ENCODE data around the gene KRT39.

DNA sequence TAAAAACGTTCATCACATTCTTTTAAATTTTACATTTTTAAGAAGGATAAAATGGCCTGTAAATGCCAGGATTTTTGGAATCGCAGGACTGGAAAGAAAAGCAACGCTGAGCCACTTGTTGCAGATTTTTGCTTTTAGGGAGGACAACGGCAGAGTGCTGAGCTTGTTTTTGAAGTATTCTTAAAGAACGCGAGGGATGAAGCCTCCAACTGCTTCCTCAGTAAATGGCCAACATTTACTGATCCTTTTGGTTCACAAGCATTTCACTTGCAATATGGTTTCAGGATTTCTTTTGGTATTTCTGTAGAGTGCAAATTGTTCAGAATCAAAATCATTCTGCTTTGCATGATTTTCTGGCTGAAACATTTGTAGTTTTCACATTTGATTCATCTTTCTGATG lies 26.5 kb downstream of the KRT39 start:
- TF ChIP-seq, protein P1, sequence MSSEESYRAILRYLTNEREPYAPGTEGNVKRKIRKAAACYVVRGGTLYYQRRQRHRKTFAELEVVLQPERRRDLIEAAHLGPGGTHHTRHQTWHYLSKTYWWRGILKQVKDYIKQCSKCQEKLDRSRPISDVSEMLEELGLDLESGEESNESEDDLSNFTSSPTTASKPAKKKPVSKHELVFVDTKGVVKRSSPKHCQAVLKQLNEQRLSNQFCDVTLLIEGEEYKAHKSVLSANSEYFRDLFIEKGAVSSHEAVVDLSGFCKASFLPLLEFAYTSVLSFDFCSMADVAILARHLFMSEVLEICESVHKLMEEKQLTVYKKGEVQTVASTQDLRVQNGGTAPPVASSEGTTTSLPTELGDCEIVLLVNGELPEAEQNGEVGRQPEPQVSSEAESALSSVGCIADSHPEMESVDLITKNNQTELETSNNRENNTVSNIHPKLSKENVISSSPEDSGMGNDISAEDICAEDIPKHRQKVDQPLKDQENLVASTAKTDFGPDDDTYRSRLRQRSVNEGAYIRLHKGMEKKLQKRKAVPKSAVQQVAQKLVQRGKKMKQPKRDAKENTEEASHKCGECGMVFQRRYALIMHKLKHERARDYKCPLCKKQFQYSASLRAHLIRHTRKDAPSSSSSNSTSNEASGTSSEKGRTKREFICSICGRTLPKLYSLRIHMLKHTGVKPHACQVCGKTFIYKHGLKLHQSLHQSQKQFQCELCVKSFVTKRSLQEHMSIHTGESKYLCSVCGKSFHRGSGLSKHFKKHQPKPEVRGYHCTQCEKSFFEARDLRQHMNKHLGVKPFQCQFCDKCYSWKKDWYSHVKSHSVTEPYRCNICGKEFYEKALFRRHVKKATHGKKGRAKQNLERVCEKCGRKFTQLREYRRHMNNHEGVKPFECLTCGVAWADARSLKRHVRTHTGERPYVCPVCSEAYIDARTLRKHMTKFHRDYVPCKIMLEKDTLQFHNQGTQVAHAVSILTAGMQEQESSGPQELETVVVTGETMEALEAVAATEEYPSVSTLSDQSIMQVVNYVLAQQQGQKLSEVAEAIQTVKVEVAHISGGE (CRISPR knock-in tag; IDR thresholded peaks at IDR 0.05) = no peak
- TF ChIP-seq YY1 (IDR thresholded peaks at IDR 0.05; ENCODE audit: low read depth, low read length) (no peak), HDAC6 (IDR thresholded peaks at IDR 0.05; ENCODE audit: unreplicated experiment) (no peak), EGR1 (IDR thresholded peaks at IDR 0.05; ENCODE audit: borderline replicate concordance in 1 of 2, low read depth in 2 of 2, low read length in 2 of 2) (no peak), JUND (IDR thresholded peaks at IDR 0.05; ENCODE audit: low read depth, low read length) (no peak), NFIC (IDR thresholded peaks at IDR 0.05; ENCODE audit: low read depth, low read length) (no peak), CBX3 (IDR thresholded peaks at IDR 0.05; ENCODE audit: borderline replicate concordance, low read depth) (no peak), POU2F2 (IDR thresholded peaks at IDR 0.05; ENCODE audit: borderline replicate concordance, low read depth, low read length) (no peak)
- TF ChIP-seq, protein P2, sequence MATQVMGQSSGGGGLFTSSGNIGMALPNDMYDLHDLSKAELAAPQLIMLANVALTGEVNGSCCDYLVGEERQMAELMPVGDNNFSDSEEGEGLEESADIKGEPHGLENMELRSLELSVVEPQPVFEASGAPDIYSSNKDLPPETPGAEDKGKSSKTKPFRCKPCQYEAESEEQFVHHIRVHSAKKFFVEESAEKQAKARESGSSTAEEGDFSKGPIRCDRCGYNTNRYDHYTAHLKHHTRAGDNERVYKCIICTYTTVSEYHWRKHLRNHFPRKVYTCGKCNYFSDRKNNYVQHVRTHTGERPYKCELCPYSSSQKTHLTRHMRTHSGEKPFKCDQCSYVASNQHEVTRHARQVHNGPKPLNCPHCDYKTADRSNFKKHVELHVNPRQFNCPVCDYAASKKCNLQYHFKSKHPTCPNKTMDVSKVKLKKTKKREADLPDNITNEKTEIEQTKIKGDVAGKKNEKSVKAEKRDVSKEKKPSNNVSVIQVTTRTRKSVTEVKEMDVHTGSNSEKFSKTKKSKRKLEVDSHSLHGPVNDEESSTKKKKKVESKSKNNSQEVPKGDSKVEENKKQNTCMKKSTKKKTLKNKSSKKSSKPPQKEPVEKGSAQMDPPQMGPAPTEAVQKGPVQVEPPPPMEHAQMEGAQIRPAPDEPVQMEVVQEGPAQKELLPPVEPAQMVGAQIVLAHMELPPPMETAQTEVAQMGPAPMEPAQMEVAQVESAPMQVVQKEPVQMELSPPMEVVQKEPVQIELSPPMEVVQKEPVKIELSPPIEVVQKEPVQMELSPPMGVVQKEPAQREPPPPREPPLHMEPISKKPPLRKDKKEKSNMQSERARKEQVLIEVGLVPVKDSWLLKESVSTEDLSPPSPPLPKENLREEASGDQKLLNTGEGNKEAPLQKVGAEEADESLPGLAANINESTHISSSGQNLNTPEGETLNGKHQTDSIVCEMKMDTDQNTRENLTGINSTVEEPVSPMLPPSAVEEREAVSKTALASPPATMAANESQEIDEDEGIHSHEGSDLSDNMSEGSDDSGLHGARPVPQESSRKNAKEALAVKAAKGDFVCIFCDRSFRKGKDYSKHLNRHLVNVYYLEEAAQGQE (IDR thresholded peaks at IDR 0.05; ENCODE audit: low read depth, low read length) = no peak
- TF ChIP-seq, protein P3, sequence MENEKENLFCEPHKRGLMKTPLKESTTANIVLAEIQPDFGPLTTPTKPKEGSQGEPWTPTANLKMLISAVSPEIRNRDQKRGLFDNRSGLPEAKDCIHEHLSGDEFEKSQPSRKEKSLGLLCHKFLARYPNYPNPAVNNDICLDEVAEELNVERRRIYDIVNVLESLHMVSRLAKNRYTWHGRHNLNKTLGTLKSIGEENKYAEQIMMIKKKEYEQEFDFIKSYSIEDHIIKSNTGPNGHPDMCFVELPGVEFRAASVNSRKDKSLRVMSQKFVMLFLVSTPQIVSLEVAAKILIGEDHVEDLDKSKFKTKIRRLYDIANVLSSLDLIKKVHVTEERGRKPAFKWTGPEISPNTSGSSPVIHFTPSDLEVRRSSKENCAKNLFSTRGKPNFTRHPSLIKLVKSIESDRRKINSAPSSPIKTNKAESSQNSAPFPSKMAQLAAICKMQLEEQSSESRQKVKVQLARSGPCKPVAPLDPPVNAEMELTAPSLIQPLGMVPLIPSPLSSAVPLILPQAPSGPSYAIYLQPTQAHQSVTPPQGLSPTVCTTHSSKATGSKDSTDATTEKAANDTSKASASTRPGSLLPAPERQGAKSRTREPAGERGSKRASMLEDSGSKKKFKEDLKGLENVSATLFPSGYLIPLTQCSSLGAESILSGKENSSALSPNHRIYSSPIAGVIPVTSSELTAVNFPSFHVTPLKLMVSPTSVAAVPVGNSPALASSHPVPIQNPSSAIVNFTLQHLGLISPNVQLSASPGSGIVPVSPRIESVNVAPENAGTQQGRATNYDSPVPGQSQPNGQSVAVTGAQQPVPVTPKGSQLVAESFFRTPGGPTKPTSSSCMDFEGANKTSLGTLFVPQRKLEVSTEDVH (IDR thresholded peaks at IDR 0.05; ENCODE audit: low read depth, partially characterized antibody) = no peak
- TF ChIP-seq, protein P4, sequence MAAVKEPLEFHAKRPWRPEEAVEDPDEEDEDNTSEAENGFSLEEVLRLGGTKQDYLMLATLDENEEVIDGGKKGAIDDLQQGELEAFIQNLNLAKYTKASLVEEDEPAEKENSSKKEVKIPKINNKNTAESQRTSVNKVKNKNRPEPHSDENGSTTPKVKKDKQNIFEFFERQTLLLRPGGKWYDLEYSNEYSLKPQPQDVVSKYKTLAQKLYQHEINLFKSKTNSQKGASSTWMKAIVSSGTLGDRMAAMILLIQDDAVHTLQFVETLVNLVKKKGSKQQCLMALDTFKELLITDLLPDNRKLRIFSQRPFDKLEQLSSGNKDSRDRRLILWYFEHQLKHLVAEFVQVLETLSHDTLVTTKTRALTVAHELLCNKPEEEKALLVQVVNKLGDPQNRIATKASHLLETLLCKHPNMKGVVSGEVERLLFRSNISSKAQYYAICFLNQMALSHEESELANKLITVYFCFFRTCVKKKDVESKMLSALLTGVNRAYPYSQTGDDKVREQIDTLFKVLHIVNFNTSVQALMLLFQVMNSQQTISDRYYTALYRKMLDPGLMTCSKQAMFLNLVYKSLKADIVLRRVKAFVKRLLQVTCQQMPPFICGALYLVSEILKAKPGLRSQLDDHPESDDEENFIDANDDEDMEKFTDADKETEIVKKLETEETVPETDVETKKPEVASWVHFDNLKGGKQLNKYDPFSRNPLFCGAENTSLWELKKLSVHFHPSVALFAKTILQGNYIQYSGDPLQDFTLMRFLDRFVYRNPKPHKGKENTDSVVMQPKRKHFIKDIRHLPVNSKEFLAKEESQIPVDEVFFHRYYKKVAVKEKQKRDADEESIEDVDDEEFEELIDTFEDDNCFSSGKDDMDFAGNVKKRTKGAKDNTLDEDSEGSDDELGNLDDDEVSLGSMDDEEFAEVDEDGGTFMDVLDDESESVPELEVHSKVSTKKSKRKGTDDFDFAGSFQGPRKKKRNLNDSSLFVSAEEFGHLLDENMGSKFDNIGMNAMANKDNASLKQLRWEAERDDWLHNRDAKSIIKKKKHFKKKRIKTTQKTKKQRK (IDR thresholded peaks at IDR 0.05; ENCODE audit: low read depth, low read length) = no peak
- TF ChIP-seq, protein P5, sequence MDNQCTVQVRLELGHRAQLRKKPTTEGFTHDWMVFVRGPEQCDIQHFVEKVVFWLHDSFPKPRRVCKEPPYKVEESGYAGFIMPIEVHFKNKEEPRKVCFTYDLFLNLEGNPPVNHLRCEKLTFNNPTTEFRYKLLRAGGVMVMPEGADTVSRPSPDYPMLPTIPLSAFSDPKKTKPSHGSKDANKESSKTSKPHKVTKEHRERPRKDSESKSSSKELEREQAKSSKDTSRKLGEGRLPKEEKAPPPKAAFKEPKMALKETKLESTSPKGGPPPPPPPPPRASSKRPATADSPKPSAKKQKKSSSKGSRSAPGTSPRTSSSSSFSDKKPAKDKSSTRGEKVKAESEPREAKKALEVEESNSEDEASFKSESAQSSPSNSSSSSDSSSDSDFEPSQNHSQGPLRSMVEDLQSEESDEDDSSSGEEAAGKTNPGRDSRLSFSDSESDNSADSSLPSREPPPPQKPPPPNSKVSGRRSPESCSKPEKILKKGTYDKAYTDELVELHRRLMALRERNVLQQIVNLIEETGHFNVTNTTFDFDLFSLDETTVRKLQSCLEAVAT (IDR thresholded peaks at IDR 0.05) = no peak

Data from GM12878 (cell line).